Measurements from ENCODE around the gene CBLN1. TPM values are rescaled to one million over a fixed set of nuclear protein-coding genes. Genes with fewer than 3 reads are reported as not detected.

Gene CBLN1
- total RNA-seq, 1 experiment from 2014 or later: 5.6 TPM

- no peak overlapping the region for H3K23ac ChIP-seq (ENCODE audit: insufficient read length, low read depth, low read length)
- H3K36me3 Mint-ChIP-seq (ENCODE audit: insufficient read depth in 1 of 3, low read depth in 3 of 3): no peaks in the 10 kb centered on the region; a peak in 2 of 7 replicates
- no peaks in the 10 kb centered on the region for H3K79me1 ChIP-seq (ENCODE audit: insufficient read depth, low read depth, low read length, poor library complexity, severe bottlenecking)
- no peak for TF ChIP-seq CTCF (conservative IDR thresholded peaks at IDR 0.05)
- H2AFZ ChIP-seq (ENCODE audit: low read length): no peak overlapping the region
- H3K56ac ChIP-seq (ENCODE audit: insufficient read length, low read depth, low read length): no peak overlapping the region
- peak; percentile 45 for DNase-seq
- peak overlapping the region; percentile 46 to 75 for H3K4me3 Mint-ChIP-seq
- H3K9me3 ChIP-seq (ENCODE audit: control insufficient read depth, low read depth, low read length): no peaks in the 10 kb centered on the region
- H3K27me3 ChIP-seq (ENCODE audit: insufficient read depth, low read length): peaks cover 75% of the 10 kb centered on the region
- H4K5ac ChIP-seq (ENCODE audit: insufficient read length, low read depth, low read length): no peak overlapping the region
- peaks cover 100% of the 10 kb centered on the region for H3K27me3 Mint-ChIP-seq (ENCODE audit: low read depth)
- H3K9ac ChIP-seq (ENCODE audit: extremely low read depth, insufficient read length, low read length): no peak overlapping the region
- H4K91ac ChIP-seq (ENCODE audit: insufficient read length, low read depth, low read length): no peak overlapping the region
- H3K4ac ChIP-seq (ENCODE audit: low read depth, low read length): no peak overlapping the region
- H3K23me2 ChIP-seq (ENCODE audit: insufficient read length, low read depth, low read length, poor library complexity, severe bottlenecking): peaks cover 11% of the 10 kb centered on the region
- H3K27ac Mint-ChIP-seq: no peak overlapping the region
- H2BK5ac ChIP-seq (ENCODE audit: insufficient read length, low read length): no peak overlapping the region
- H3K27ac ChIP-seq (ENCODE audit: insufficient read length, low read depth, low read length): no peak overlapping the region
- no peak overlapping the region for H2AK5ac ChIP-seq (ENCODE audit: insufficient read length, low read length)
- H3K79me2 ChIP-seq (ENCODE audit: insufficient read depth, low read length): no peaks in the 10 kb centered on the region
- no peaks in the 10 kb centered on the region for H4K20me1 ChIP-seq (ENCODE audit: control insufficient read depth, insufficient read depth, insufficient read length)
- H3K4me2 ChIP-seq (ENCODE audit: insufficient read depth, insufficient read length, low read length): peak overlapping the region; percentile 29
- no peak overlapping the region for H3T11ph ChIP-seq (ENCODE audit: low read length)
- H2BK15ac ChIP-seq (ENCODE audit: low read depth, low read length): no peak overlapping the region
- H4K8ac ChIP-seq (replicated peaks; ENCODE audit: insufficient read length, low read depth, low read length): no peak overlapping the region
- no peak overlapping the region for H2BK120ac ChIP-seq (ENCODE audit: low read depth, low read length, poor library complexity, severe bottlenecking)
- H3K14ac ChIP-seq (ENCODE audit: insufficient read depth, low read length): no peak overlapping the region
- H3K4me1 ChIP-seq (ENCODE audit: insufficient read depth, low read length): 0 out of 2 replicates have a peak, but pooled peaks cover 5% of the 10 kb centered on the region
- H3K9me3 Mint-ChIP-seq: peaks cover 4% of the 10 kb centered on the region in 2 experiments; a peak in 4 of 5 replicates
- no peak overlapping the region for H2BK12ac ChIP-seq (ENCODE audit: insufficient read length, low read depth, low read length)
- WGBS (ENCODE audit: extremely low coverage, insufficient read length, low lambda C conversion rate): no CpG with 5 or more reads among the region's 34 CpGs
- H2BK20ac ChIP-seq (ENCODE audit: low read depth, low read length, poor library complexity, severe bottlenecking): no peak overlapping the region
- peaks cover 39 to 58% of the 10 kb centered on the region in 2 experiments for H3K4me1 Mint-ChIP-seq
- no peak overlapping the region for H3K18ac ChIP-seq (ENCODE audit: insufficient read length, low read depth, low read length)
These were observed 6.4 kb downstream of the CBLN1 start for GRCh38 chr16:49275050-49275730.

Data from H9 (cell line).